Dermis microvascular lymphatic vessel endothelial cell (primary cell): ENCODE measurements around the gene NT5DC2. TPM values are rescaled to one million over a fixed set of nuclear protein-coding genes. Genes with fewer than 3 reads are reported as not detected.
A peak's percentile ranks its signal among the peaks of the same experiment; 100 is the strongest.
"Not testable (repeated sequence)": the region's sequence is repeated elsewhere in the genome, so short reads cannot be mapped to it uniquely, and the experiment has no call there.

Experiments used
- DNase-seq, 2 donors: peaks; one replicate each; pipeline versions ENCODE4 v3.0.0 to v3.0.0-alpha.2; 2010; ENCODE audit warnings: low read depth in 2 of 2
- total RNA-seq: library from RNA; depleted of rRNA; stranded (reverse); fragments of >200 nt; gene quantifications from 2 replicates; pipeline ENCODE4 v1.2.1, GENCODE V29; 2014

The NT5DC2 gene
- total RNA-seq, 1 donor from 2014 or later = 24.4 TPM

GRCh38 chr3:52537726-52538421, 4.2 kb upstream of the NT5DC2 start:
- no peak for DNase-seq

- no peak for DNase-seq
Measured at GRCh38 chr3:52537165-52537620, 3.5 kb upstream of the NT5DC2 start.

GRCh38 chr3:52536369-52537164, 2.9 kb upstream of the NT5DC2 start, which contains the start of gene UQCC5:
TSS of gene UQCC5 (plus strand) at chr3:52536605. CDS start at chr3:52536756, 151 bp downstream.
- DNase-seq = peak; percentile 94 to 100

GRCh38 chr3:52536112-52536368, 2.4 kb upstream of the NT5DC2 start:
- DNase-seq = no peak

- no peak for DNase-seq
Measured at GRCh38 chr3:52535411-52536111, 1.9 kb upstream of the NT5DC2 start.

- DNase-seq = no peak
Measured at GRCh38 chr3:52534281-52535183, 875 bp upstream of the NT5DC2 start.

GRCh38 chr3:52532838-52533622, 627 bp downstream of the NT5DC2 start:
- peak in 1 of 2 donors; percentile 43 for DNase-seq

GRCh38 chr3:52532517-52532837, 1.2 kb downstream of the NT5DC2 start:
- peak; percentile 41 to 90 for DNase-seq

GRCh38 chr3:52531860-52532516, 1.7 kb downstream of the NT5DC2 start:
- no peak for DNase-seq

GRCh38 chr3:52530918-52531826, 2.5 kb downstream of the NT5DC2 start:
- no peak for DNase-seq

GRCh38 chr3:52529376-52530333, 4.0 kb downstream of the NT5DC2 start:
- peak in 1 of 2 donors; percentile 22 for DNase-seq

- DNase-seq = no peak
Measured at GRCh38 chr3:52528586-52529375, 4.9 kb downstream of the NT5DC2 start.

GRCh38 chr3:52527732-52528585, 5.7 kb downstream of the NT5DC2 start:
- no peak for DNase-seq

GRCh38 chr3:52527039-52527731, 6.5 kb downstream of the NT5DC2 start:
- DNase-seq = no peak

- DNase-seq = not testable (repeated sequence)
Measured at GRCh38 chr3:52526671-52527038, 7.0 kb downstream of the NT5DC2 start.
